CD14-positive monocyte (primary cell): ENCODE results near the gene COL4A1. TPM values are rescaled to one million over a fixed set of nuclear protein-coding genes. Genes with fewer than 3 reads are reported as not detected.

Experiments used
- DNase-seq, 3 donors: peaks; one replicate each; pipeline ENCODE4 v3.0.0-alpha.2; 2011 to 2022
- H2AFZ ChIP-seq: 2 replicates; pipeline ENCODE4 v1.6.0; 2012; ENCODE audit warnings: mild to moderate bottlenecking, low read depth, low read length, inconsistent platforms; ENCODE audit not compliant: insufficient read depth, poor library complexity, severe bottlenecking
- H3K27ac ChIP-seq, 2 donors: 1 replicate in 1 of 2; 2 replicates in 1 of 2; pipeline ENCODE4 v1.5.1; 2012 to 2013; ENCODE audit warnings: low read length in 2 of 2, control low read depth in 1 of 2, inconsistent platforms in 1 of 2, low read depth in 1 of 2, mild to moderate bottlenecking in 1 of 2
- H3K27me3 ChIP-seq, 2 donors: one replicate each; pipeline versions ENCODE4 v1.6.0 to v1.6.1; 2011 to 2013; ENCODE audit warnings: low read length in 2 of 2; ENCODE audit not compliant: control insufficient read depth in 2 of 2, insufficient read depth in 2 of 2
- H3K36me3 ChIP-seq, 2 donors: replicated peaks in 1 of 2; 1 replicate in 1 of 2; 2 replicates in 1 of 2; pipeline versions ENCODE4 v1.5.1 to v1.6.1; 2012 to 2013; ENCODE audit warnings: low read length in 2 of 2, control low read depth in 1 of 2, inconsistent platforms in 1 of 2, mild to moderate bottlenecking in 1 of 2; ENCODE audit not compliant: insufficient read depth in 2 of 2, control insufficient read depth in 1 of 2
- H3K4me1 ChIP-seq, 2 donors: 1 replicate in 1 of 2; 2 replicates in 1 of 2; pipeline versions ENCODE4 v1.5.1 to v1.6.1; 2012 to 2013; ENCODE audit warnings: low read length in 2 of 2, control low read depth in 1 of 2, inconsistent platforms in 1 of 2, mild to moderate bottlenecking in 1 of 2, moderate library complexity in 1 of 2; ENCODE audit not compliant: insufficient read depth in 2 of 2, control insufficient read depth in 1 of 2
- H3K4me2 ChIP-seq: replicated peaks from 2 replicates; pipeline ENCODE3; 2012; ENCODE audit warnings: low read length, moderate library complexity, mild to moderate bottlenecking; ENCODE audit not compliant: poor library complexity, severe bottlenecking; ENCODE audit errors: extremely low read depth
- H3K4me3 ChIP-seq, 3 experiments: fragments of 200-600 bp in 1 of 3; sonication (generic) in 1 of 3; replicated peaks in 1 of 3; 1 replicate in 2 of 3; 2 replicates in 1 of 3; pipeline ENCODE4 v1.5.1; 2011 to 2013; ENCODE audit warnings: low read length in 3 of 3, mild to moderate bottlenecking in 3 of 3, control low read depth in 2 of 3, low read depth in 2 of 3, inconsistent platforms in 1 of 3, moderate library complexity in 1 of 3
- H3K79me2 ChIP-seq: 2 replicates; pipeline ENCODE4 v1.6.0; 2012; ENCODE audit warnings: mild to moderate bottlenecking, control low read depth, inconsistent platforms, low read length, moderate library complexity; ENCODE audit not compliant: insufficient read depth
- H3K9ac ChIP-seq: 2 replicates; pipeline ENCODE4 v1.6.0; 2017; ENCODE audit warnings: low read length, mild to moderate bottlenecking; ENCODE audit not compliant: insufficient read depth, poor library complexity, severe bottlenecking
- H3K9me3 ChIP-seq, 2 donors: replicated peaks in 1 of 2; 1 replicate in 1 of 2; 2 replicates in 1 of 2; pipeline versions ENCODE4 v1.5.1 to v1.6.1; 2012 to 2013; ENCODE audit warnings: low read length in 2 of 2, control low read depth in 1 of 2; ENCODE audit not compliant: control insufficient read depth in 1 of 2, insufficient read depth in 1 of 2
- H4K20me1 ChIP-seq: 2 replicates; pipeline ENCODE4 v1.6.0; 2012; ENCODE audit warnings: mild to moderate bottlenecking, low read length, control low read depth, moderate library complexity; ENCODE audit not compliant: insufficient read depth
- H3K27ac Mint-ChIP-seq, 7 donors: one replicate each; pipeline ENCODE4 v1.8.0; 2020; ENCODE audit warnings: mild to moderate bottlenecking in 7 of 7, mixed read lengths in 7 of 7, moderate library complexity in 6 of 7, inconsistent platforms in 2 of 7
- H3K27me3 Mint-ChIP-seq, 3 donors: one replicate each; pipeline ENCODE4 v1.8.0; 2021 to 2022; ENCODE audit warnings: low read depth in 3 of 3, mild to moderate bottlenecking in 3 of 3, mixed read lengths in 3 of 3, moderate library complexity in 3 of 3, inconsistent platforms in 1 of 3
- H3K36me3 Mint-ChIP-seq, 2 donors: one replicate each; pipeline ENCODE4 v1.8.0; 2020; ENCODE audit warnings: mixed read lengths in 2 of 2, inconsistent platforms in 1 of 2, mild to moderate bottlenecking in 1 of 2
- H3K4me1 Mint-ChIP-seq: one replicate; pipeline ENCODE4 v1.8.0; 2020; ENCODE audit warnings: mild to moderate bottlenecking, mixed read lengths
- H3K4me3 Mint-ChIP-seq, 2 donors: one replicate each; pipeline ENCODE4 v1.8.0; 2020; ENCODE audit warnings: mild to moderate bottlenecking in 2 of 2, mixed read lengths in 2 of 2, moderate library complexity in 1 of 2
- H3K9me3 Mint-ChIP-seq, 7 donors: one replicate each; pipeline ENCODE4 v1.8.0; 2020 to 2022; ENCODE audit warnings: mixed read lengths in 7 of 7, mild to moderate bottlenecking in 6 of 7, moderate library complexity in 6 of 7, inconsistent platforms in 2 of 7
- CTCF ChIP-seq: fragments of 200-600 bp; IDR thresholded peaks from one replicate; pipeline ENCODE4 v1.8.0; 2022; ENCODE audit warnings: antibody characterized with exemption, mild to moderate bottlenecking
- WGBS: methylation state at CpG from one replicate; pipeline ENCODE4 v1.1.5; 2013; ENCODE audit warnings: missing lambda C conversion rate; ENCODE audit not compliant: insufficient coverage; 5-methylcytosine and 5-hydroxymethylcytosine counted together
- intact Hi-C, 2 donors: fragments of 100-400 bp; cut with micrococcal nuclease; formaldehyde crosslinking; loops; one replicate each; pipeline versions ENCODE4 v1.15.0 to v1.15.1; 2023
- polyA plus RNA-seq, 3 donors: library from polyadenylated mRNA; depleted of rRNA in 1 of 3; unstranded in 2 of 3; stranded (reverse) in 1 of 3; fragments of 300-500 nt in 2 of 3; fragments of >200 nt in 1 of 3; fragmentation: Illumina TruSeq in 2 of 3; gene quantifications; 1 replicate in 2 of 3; 2 replicates in 1 of 3; pipeline ENCODE4 v1.2.3, GENCODE V29; 2012 to 2021

The COL4A1 gene
- polyA plus RNA-seq, 3 donors: 0.16 to 0.25 TPM; not detected in 1

DNA sequence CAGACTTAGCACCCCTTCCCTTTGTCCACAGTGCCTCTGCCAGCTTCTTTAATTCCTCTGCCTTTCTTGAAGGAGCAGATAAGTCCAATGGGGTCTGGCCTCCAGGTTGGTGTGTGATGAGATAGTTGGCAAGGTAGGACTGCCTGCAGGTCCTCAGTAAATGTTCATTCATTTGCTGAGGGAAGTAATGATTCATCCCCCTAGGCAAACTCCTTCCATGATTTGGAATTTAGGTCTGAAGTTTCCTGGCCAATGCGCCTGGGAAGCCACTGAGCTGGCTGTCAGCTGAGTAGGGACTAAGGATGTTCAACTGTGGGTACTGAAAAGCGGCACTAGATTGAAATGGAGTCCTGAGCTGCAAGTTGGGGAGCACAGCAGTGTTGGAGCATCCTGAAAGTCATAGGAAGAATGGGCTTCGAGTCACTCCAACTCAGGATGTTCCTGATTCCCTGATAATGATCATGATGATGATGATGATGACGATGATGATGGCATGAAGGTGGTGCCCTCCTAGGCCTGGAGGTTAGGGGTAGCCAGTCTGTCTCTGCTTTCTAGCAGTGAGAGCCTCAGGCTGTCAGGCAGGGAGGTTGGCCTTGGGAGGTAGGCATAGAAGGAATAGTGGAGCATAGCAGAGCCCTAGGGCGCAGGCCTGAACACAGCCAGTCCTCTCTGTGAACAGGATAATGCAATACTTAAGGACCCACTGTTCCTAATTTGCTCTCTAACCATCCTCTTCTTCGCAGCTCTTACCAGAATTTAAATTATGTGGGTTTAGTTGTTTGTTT is 44.9 kb upstream of the COL4A1 start:
- DNase-seq: no peak
- Mint-ChIP-seq H3K4me3 (no peak overlapping the region), H3K27ac (no peak overlapping the region), H3K4me1 (no peaks in the 10 kb centered on the region), H3K36me3 (no peaks in the 10 kb centered on the region), H3K27me3 (peaks cover 8 to 21% (median 11%) of the 10 kb centered on the region in 3 donors), H3K9me3 (peaks cover 0 to 7% (median 0%) of the 10 kb centered on the region in 7 donors)
- Histone ChIP-seq H2AFZ (no peak overlapping the region), H3K4me1 (no peaks in the 10 kb centered on the region), H3K4me2 (no peak overlapping the region), H3K9me3 (no peaks in the 10 kb centered on the region), H3K79me2 (no peaks in the 10 kb centered on the region), H3K9ac (no peak overlapping the region), H3K4me3 (no peak overlapping the region), H3K27me3 (no peaks in the 10 kb centered on the region), H4K20me1 (no peaks in the 10 kb centered on the region), H3K36me3 (no peaks in the 10 kb centered on the region), H3K27ac (no peak overlapping the region)
- intact Hi-C loops: no loop called here
- WGBS: 98% methylated on average over 4 of the region's 6 CpGs
- no peak for TF ChIP-seq CTCF

DNA sequence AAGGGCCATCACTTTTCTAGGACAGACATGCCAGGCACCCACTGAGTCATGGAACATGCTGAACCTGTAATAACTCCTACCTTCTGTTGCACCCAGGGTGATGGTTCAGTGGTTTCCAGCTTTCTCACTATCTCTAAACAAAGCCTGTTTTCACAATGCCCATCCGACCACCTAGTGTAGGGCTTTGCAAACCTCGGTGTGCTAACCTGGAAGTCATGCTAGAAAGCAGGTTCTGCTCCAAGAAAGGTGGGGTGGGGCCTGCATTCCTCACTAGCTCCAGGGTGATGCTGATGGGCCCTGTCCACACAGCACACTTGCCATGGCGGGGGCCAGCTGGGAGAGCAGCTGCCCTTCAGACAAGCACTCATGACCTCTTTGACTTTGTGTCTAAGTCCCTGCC is 43.6 kb upstream of the COL4A1 start:
- H3K9me3 Mint-ChIP-seq: peaks cover 0 to 7% (median 0%) of the 10 kb centered on the region in 7 donors
- no peaks in the 10 kb centered on the region for H3K4me1 Mint-ChIP-seq
- H2AFZ ChIP-seq: no peak overlapping the region
- no peak overlapping the region for H3K27ac Mint-ChIP-seq
- H3K9ac ChIP-seq: no peak overlapping the region
- H3K27me3 ChIP-seq: no peaks in the 10 kb centered on the region
- no peaks in the 10 kb centered on the region for H3K79me2 ChIP-seq
- no peaks in the 10 kb centered on the region for H3K4me1 ChIP-seq
- H3K27me3 Mint-ChIP-seq: peaks cover 8 to 21% (median 11%) of the 10 kb centered on the region in 3 donors
- H3K36me3 Mint-ChIP-seq: no peaks in the 10 kb centered on the region
- DNase-seq: no peak
- no peak overlapping the region for H3K4me3 ChIP-seq
- no peaks in the 10 kb centered on the region for H4K20me1 ChIP-seq
- H3K27ac ChIP-seq: no peak overlapping the region
- no peaks in the 10 kb centered on the region for H3K36me3 ChIP-seq
- H3K4me3 Mint-ChIP-seq: no peak overlapping the region
- WGBS: no CpG with 5 or more reads among the region's 3 CpGs
- intact Hi-C loops: no loop called here
- H3K4me2 ChIP-seq: no peak overlapping the region
- TF ChIP-seq CTCF: no peak
- no peaks in the 10 kb centered on the region for H3K9me3 ChIP-seq
